Panc1 (cell line): ENCODE measurements around the gene SPACA6.
A peak's percentile ranks its signal among the peaks of the same experiment; 100 is the strongest.

ENCODE experiments used
- SIN3A ChIP-seq: IDR thresholded peaks from 2 replicates; pipeline ENCODE4 v1.6.1; 2012; ENCODE audit warnings: low read depth, mild to moderate bottlenecking, low read length, moderate library complexity, borderline replicate concordance; ENCODE audit not compliant: insufficient read depth
- TCF7L2 ChIP-seq: IDR thresholded peaks from 2 replicates; pipeline ENCODE4 v1.6.1; 2011; ENCODE audit warnings: mild to moderate bottlenecking, low read depth, low read length, inconsistent platforms
- TF ChIP-seq, protein P1 (sequence below): fragments of 450-650 bp; IDR thresholded peaks from 2 replicates; pipeline ENCODE4 v1.5.1; 2017; ENCODE audit warnings: mild to moderate bottlenecking

DNA sequence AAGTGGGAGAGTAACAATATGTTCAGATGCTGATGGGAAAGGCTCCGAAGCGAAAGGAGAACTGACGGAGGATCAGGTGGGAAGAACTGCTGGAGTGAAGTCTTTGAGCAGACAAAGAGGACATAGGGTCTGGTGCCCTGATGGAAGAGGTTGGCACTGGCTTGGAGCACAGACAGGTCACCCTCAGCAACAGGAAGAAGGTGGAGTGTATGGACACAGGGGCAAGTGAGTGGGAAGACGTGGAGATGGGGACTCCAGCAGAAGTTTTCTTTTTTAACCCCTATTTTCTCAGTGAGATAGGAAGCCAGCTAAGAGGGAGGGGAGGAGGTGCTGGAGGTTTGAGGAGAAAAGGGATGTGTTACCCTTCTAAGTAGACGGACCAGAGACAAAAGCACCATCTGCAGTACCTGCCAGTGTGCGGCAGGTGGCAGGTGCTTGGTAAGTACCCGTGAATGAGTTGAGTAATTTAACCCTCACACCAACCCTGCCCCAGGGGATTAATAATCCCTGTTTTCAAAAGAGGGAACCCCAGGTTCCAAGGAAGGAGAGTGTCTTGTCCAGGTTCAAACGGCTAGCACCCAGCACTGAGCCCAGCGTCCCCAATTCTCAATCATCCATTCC lies 19.4 kb downstream of the SPACA6 start:
- TF ChIP-seq, protein P1, sequence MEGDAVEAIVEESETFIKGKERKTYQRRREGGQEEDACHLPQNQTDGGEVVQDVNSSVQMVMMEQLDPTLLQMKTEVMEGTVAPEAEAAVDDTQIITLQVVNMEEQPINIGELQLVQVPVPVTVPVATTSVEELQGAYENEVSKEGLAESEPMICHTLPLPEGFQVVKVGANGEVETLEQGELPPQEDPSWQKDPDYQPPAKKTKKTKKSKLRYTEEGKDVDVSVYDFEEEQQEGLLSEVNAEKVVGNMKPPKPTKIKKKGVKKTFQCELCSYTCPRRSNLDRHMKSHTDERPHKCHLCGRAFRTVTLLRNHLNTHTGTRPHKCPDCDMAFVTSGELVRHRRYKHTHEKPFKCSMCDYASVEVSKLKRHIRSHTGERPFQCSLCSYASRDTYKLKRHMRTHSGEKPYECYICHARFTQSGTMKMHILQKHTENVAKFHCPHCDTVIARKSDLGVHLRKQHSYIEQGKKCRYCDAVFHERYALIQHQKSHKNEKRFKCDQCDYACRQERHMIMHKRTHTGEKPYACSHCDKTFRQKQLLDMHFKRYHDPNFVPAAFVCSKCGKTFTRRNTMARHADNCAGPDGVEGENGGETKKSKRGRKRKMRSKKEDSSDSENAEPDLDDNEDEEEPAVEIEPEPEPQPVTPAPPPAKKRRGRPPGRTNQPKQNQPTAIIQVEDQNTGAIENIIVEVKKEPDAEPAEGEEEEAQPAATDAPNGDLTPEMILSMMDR: peak; percentile 67
- no peak for TF ChIP-seq TCF7L2
- TF ChIP-seq SIN3A: no peak
